Measurements from ENCODE around the gene BAIAP2.

The BAIAP2 gene

DNA sequence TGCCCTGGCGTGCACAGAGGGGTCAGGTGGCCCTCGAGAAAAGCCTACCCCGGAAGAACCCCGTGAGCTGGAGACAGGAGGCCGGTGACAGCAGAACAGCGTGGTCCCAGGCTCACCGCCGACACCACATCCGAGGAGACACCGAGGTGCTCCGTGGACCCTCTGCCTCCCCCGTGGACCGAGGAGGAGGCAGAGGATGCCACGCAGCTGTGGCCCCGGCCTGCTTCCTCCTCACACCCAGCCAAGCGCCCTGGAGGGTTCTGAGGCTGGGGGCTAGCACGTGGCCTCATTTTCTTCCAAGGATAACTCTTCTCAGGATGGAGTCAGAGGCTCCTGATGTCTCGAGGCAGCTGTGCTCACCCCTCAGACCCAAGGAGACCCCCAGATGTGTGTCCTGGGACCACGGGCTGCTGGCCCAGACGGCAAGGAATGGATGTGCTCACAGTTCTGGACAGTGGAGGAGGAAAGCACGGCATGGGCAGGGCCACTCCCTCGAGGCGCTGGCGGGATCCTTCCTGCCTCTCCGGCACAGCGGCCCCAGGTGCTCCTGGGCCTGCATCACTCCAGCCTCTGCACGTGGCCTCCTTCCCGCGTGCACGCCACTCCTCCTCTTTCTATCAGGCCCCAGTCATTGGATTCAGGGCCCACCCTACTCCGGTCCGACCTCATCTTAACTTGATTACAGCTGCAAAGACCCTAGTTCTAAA lies 125.9 kb downstream of the BAIAP2 start:
- no peak for DNase-seq (ENCODE audit: low spot score)

GRCh38 chr17:81161536-81161935 lies 126.6 kb downstream of the BAIAP2 start:
- no peak for DNase-seq (ENCODE audit: low spot score)

- no peak for DNase-seq (ENCODE audit: low spot score)
Observed at GRCh38 chr17:81161972-81162371, 127.0 kb downstream of the BAIAP2 start.

DNA sequence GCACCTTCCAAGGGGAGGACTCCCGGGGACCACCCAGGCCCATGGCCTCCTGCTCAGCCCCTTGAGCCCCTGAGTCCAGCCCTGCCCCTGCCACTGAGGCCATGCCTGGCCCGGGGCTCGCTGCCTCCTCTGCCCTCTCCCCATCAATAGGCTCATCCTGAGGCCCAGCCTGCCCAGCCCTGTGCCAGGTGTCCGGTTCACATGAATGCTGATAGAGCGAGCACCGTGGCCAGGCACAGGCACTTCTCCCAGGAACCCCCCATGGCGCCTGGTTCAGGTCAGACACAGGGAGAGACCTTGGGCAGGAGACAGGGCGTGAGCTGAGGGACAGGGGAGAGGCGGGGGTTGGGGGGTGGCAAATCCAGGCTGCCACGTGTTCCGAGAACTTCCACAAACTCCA lies 127.5 kb downstream of the BAIAP2 start:
- no peak for DNase-seq (ENCODE audit: low spot score)

- DNase-seq (ENCODE audit: low spot score), result no peak
Observed at GRCh38 chr17:81163051-81163695, 128.2 kb downstream of the BAIAP2 start.

DNA sequence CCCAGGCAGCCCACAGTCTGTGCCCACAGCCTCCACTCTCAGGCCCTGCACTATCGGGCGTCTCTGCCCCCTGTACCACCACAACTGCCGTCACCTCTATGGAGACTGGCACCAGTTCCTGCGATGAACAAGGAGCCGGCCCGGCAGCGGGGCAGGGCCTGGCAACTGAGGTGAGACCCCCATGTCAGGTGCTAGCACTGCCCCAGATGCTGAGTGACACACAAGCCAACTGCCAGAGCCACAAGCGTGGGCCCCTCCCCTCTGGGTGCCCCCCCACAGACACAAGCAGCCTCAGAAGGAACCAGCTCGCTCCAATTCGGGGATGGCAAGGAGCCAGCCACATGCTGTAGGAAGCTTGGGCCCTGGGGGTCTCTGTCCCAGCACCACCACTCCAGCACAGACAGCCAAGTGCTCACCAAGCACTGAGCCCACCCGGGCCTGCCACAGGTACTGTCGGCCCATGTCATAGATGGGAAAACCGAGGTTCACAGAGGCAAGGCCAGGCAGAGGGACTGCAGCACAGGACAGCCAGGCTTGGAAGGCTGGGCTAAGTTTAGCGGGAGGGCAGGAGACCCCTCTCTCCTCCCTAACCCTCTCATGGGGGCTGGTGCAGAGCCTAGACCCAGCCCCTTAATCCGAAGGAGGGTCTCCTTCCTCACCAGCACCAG lies 128.9 kb downstream of the BAIAP2 start:
- no peak for DNase-seq (ENCODE audit: low spot score)

GRCh38 chr17:81164371-81165245 lies 129.7 kb downstream of the BAIAP2 start:
- no peak for DNase-seq (ENCODE audit: low spot score)

DNA sequence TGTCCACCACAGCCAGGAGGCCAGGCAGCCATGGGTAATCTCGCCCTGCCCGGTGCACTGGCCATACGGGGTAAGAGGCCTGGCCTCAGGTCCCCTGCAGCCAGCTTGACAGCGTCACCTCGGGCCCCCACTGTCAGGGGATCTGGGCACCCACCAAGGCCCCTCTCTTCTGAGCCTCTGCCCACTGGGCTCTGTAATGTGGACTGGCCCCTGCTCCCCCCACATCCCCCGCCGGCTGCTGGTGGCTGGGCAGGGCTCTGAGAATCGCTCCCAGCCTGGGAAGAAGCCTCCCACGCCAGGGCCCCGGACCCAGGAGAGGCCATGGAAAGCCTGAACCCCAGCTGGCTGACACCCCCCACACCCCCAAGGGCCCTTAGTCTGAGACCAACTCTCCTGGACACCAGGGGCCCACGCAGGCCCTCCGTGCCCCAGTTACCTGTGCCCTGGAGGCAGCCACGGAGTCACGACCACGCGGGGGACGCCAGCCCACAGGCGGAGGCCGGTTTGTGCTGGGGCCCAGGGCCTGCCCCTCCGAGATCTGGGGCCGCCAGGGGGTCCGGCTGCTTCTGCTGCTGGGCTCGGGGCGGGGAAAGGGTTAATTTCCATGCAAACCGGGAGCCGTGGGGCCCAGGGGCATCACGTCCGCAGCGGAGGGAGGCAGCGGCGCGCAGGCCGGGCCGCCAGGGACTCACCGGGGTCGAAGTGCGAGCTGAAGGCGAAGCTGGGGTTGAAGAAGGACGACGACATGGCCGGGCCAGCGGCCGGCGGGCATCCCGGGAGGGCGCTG lies 130.5 kb downstream of the BAIAP2 start, which contains the start of gene PVALEF:
Gene PVALEF, plus strand, starts transcription at position 262 of the 787 bp plus-strand sequence. CDS start 15,720 bp downstream, outside the sequence.
- no peak for DNase-seq (ENCODE audit: low spot score)

GRCh38 chr17:81166033-81166492 lies 131.1 kb downstream of the BAIAP2 start, which contains the start of gene AATK:
TSS of gene AATK (minus strand) at chr17:81166221. CDS start at chr17:81165992, 229 bp downstream.
- no peak for DNase-seq (ENCODE audit: low spot score)
